RWPE1 (cell line): ENCODE measurements around the gene NTM.

Experiments
- CTCF ChIA-PET: fragments of 350-600 bp; sonication (Branson Sonifier 250); formaldehyde crosslinking; extraction: SDS; loops from one replicate; lab custom pipeline; 2021; lab: Yijun Ruan, JAX
- POLR2A ChIA-PET: fragments of 400-600 bp; formaldehyde crosslinking; extraction: SDS; loops from one replicate; lab custom pipeline; 2020; ENCODE audit warnings: antibody characterized with exemption; ENCODE audit not compliant: low non-redundant PET; lab: Yijun Ruan, JAX
- DNase-seq: peaks from one replicate; pipeline ENCODE4 v3.0.0; 2012; ENCODE audit warnings: low spot score
- H3K27ac ChIP-seq: fragments of 450-650 bp; 2 replicates; pipeline ENCODE4 v1.5.1; 2017
- TF ChIP-seq, protein P1 (sequence below): fragments of 450-650 bp; conservative IDR thresholded peaks from 2 replicates; pipeline ENCODE4 v1.5.1; 2017; ENCODE audit warnings: low read depth, mild to moderate bottlenecking

The NTM gene

DNA sequence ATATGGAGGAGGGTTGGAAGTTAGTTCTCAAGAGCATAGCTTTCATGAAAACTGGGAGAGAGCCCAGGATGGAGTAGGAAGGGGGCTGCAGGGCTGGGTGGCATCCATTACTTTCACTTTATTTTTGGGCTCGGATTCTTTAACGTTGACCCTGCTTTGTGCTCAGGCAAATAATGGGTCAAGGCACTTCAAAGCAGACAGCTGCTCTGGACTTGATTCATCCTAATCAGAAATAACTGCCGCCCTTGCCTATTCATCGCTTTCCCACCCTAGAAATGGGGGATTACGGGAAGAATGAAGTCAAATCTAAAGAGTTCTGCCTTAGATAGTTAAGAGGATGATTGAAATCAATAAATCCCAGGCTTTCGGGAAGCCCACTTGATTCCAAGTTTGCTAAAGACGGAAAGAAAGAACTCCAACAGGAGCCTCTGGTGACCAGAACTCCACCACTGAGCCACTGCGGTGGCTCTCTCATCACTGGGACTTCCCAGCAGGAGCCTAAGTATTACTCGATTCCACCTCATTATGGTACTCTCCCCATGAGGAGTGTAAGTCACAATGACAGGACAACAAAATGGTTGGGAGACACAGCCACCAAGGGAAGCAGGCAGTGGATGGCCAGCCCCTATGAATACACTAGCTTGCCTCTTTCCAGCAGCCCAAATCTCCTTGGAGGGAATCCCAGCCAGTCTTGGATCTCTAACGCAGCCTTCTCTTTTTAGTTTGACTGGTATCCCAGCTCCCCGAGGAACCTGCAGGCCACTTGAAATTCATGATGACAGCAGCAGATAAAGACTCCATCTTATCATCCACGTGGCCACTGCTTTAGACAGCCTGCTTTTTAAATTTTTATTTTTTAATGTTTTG lies 815.5 kb downstream of the NTM start:
- DNase-seq = no peak
- POLR2A ChIA-PET = no interaction called here
- TF ChIP-seq, protein P1, sequence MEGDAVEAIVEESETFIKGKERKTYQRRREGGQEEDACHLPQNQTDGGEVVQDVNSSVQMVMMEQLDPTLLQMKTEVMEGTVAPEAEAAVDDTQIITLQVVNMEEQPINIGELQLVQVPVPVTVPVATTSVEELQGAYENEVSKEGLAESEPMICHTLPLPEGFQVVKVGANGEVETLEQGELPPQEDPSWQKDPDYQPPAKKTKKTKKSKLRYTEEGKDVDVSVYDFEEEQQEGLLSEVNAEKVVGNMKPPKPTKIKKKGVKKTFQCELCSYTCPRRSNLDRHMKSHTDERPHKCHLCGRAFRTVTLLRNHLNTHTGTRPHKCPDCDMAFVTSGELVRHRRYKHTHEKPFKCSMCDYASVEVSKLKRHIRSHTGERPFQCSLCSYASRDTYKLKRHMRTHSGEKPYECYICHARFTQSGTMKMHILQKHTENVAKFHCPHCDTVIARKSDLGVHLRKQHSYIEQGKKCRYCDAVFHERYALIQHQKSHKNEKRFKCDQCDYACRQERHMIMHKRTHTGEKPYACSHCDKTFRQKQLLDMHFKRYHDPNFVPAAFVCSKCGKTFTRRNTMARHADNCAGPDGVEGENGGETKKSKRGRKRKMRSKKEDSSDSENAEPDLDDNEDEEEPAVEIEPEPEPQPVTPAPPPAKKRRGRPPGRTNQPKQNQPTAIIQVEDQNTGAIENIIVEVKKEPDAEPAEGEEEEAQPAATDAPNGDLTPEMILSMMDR = no peak
- CTCF ChIA-PET = no interaction called here
- no peak overlapping the region for H3K27ac ChIP-seq

DNA sequence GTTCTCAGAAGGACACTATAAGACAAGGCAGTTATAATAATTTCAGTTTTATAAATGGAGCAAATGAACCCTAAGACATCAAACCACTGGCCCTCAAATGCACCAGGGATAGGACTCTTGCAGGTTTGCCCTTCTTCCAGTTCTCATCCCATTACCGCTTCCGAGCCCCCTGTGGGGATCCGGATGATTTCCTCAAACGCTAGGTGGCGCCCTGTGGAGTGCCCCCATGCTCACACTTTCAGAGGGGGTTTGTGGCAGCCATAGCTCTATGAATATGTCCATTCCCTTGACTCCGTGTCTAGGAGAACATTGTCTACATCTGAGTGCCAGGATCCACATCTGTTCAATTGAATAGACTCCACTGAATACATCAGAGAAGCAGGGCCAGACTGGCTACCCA lies 816.3 kb downstream of the NTM start:
- POLR2A ChIA-PET = no interaction called here
- DNase-seq = no peak
- CTCF ChIA-PET = no interaction called here
- no peak overlapping the region for H3K27ac ChIP-seq
- TF ChIP-seq, protein P1 = no peak

DNA sequence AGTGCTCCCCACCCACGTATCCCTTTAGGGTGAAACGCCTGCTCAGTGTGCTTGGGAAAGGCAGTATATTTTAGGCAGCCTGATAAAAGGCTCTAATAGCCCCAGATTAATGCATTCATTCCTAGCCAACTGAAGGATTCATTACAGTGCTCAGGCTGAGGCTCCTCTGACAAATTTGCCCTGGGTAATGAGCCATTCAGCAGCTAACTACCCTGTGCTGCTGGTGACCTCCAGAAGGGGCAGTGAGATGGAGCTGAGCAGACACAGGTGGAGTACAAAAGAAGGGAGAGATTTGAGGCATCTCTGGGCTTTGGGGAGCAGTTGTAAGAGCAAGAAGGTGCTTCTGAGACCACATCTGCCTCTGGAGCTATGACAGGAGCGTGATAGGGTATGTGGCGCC lies 817.0 kb downstream of the NTM start:
- ChIA-PET CTCF (no interaction called here), POLR2A (no interaction called here)
- no peak overlapping the region for H3K27ac ChIP-seq
- no peak for DNase-seq
- TF ChIP-seq, protein P1 = no peak

DNA sequence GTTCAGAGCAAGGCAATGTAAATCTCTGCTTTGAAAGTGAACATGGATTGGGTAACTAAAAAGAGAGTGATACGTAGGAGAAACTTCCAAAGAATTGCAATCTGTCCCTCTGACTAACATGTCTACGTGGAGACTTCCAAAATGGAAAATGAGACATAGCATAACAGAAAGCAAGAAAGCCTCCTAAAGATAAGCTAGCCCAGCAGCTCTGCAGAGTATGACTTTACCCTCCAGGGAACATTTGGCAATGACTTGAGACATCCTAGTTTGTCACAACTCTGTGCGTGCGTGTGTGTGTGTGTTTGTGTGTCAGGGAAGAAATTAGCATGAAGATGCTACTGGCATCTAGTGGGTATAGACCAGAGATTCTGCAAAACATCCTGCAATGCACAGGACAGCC lies 817.4 kb downstream of the NTM start:
- TF ChIP-seq, protein P1 = no peak
- POLR2A ChIA-PET = no interaction called here
- CTCF ChIA-PET = interaction anchor here (0.8 kb wide), 1 partner anchor 438 kb away, joined by 3 read pairs; no protein-coding TSS in a partner anchor
- no peak overlapping the region for H3K27ac ChIP-seq
- no peak for DNase-seq

DNA sequence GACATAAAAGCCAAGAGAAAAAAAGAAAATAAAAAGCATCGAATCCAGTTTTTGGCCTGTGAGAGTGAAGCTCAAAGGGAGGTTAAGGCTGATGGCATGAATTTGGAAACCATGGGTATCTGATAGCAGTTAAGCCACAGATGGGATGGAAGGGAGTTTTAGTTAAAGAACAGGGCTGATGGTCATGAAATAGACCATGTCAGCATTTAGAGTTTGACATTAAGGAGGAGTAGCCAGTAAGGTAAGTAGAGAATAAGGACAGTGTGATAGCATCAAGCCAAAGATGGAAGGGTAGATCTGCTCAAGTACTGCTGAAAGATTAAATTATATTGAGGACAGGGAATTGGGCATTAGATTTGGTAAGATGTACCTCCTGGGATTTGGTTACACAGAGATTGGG lies 826.5 kb downstream of the NTM start:
- no peak for DNase-seq
- TF ChIP-seq, protein P1 = no peak
- CTCF ChIA-PET = no interaction called here
- POLR2A ChIA-PET = no interaction called here
- H3K27ac ChIP-seq = no peak overlapping the region

DNA sequence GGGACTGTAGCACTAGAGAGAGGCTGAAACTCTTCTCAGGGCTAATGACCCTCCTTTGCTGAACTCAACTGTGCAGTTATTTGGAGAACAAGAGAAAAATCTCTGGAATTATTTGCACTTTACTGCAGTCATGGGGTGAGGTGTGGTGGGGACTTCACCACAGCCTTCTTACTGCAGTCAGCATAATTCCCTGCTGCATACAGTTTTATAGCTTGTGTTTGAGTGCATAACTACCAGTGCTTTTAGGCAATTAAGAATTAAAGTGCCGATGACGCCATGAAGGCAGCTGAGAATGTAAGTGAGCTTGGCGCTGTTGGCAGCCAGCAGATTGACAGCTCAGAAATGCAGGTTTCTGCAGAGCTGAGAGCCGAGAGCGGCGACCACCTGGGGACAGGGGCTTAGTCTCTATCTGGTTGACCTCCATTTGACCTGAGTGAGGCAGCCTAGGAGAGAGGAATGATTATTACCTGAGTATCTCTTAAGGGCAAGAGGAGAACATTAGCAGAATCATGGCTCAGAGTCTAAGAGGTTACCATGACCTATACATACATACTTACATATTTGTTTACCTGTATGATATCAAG lies 830.0 kb downstream of the NTM start:
- TF ChIP-seq, protein P1 = no peak
- ChIA-PET CTCF (no interaction called here), POLR2A (no interaction called here)
- H3K27ac ChIP-seq = no peak overlapping the region
- no peak for DNase-seq
